ENCODE results near the gene TMEM74B.
"Not testable (repeated sequence)": the region's sequence is repeated elsewhere in the genome, so short reads cannot be mapped to it uniquely, and the experiment has no call there.

Gene TMEM74B

DNA sequence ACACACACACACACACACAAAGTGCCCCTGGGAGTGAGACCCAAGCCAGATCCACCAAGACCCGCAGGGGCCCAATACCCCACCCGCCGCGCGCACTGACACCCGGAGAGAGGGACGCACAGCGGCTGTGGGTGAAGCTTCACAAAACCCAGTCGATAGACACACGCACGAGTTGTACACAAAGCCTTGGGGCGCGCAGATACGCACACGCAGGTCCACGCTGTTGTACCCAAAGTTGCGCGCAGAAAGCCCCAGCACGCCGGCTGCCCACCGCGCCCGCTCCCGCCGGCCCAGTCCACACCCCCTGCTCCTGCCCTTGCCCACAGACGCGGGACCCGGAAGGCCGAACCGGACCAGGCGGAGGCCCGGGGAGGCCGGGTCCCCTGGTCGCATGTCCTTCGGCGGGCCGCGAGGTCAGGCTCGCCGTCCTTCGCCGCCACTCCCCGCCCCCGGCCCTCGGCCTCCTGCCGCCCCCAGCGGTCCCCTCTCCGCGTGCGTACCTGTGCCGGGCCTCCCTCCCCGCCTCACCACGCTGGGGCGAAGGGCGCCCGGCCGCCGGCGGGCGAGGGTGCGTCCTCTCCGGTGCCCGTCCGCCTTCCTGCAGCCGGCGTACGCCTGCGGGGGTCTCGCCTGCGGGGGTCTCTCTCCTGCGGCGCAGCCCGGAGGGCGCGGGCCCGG is at the start of gene TMEM74B:
TSS of gene TMEM74B (minus strand) at position 344 of the 678 bp plus-strand sequence. CDS start 1,180 bp downstream, outside the sequence.
- DNase-seq = no peak

DNA sequence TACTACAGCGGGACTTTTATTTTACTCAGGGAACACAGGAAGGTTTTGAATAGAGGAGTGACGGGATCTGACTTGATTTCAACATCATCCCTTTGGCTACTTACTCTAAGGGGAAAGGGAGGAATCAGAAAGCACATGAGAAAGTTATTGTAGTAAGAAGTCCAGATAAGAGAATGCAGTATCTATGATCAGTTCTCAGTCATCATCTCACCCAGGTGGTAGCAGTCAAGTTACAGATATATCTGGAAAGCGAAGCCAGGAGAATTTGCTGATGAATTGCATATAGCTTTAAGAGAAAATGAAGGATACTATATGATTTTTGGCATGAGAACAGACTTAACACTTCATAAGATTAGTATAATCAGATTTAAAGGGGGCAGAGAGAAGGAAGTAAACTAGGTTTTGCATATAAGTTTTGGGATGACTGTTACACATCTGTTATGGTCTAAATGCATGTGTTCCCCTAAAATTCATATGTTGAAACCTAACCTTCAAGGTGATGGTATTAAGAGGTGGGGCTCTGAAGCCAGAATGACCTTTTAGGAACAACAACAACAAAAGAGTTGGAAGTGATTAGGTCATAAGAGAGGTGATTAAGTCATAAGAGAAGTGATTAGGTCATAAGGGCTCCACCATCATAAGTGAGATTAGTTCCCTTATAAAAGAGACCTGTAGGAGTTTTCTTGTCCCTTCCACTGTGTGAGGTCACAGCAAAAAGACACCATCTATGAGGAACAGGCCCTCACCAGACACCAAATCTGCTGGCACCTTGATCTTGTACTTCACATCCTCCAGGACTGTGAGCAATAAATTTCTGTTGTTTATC is 47.7 kb upstream of the TMEM74B start:
- DNase-seq = no peak

- no peak for DNase-seq
These were observed 44.8 kb upstream of the TMEM74B start for GRCh38 chr20:1229541-1229940.

- DNase-seq = peak; percentile 84
These were observed 41.2 kb upstream of the TMEM74B start, which contains the start of gene RAD21L1 for GRCh38 chr20:1225783-1226654. Gene RAD21L1, plus strand, starts transcription at chr20:1226044. Its CDS starts 2,410 bp downstream, at chr20:1228454.

DNA sequence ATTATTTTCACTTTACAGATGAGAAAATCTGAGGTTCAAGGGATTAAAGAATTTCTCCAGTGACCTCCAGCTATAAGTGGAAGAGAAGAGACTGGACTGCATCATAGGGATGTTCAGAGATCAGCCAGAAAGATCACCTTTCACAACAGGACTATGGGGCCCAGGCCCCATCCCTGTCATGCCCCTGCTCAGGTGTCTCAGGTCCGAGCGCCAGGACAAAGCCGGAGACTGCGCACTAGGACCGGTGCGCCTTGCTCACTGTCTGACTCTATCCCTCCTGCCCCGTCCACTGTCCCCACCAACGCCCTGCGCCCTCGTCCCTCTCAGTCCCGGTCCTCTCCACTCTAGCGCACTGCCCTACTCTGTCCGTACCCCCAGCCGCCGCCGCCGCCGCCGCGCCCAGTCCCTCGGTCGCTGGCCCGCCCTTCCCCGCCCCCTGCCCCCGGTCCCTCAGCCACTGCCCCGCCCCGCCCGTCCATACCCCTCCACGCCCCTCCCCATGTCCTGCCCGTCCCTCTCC is 40.5 kb upstream of the TMEM74B start:
- no peak for DNase-seq

GRCh38 chr20:1224205-1224890 is 39.6 kb upstream of the TMEM74B start:
- DNase-seq = no peak

DNA sequence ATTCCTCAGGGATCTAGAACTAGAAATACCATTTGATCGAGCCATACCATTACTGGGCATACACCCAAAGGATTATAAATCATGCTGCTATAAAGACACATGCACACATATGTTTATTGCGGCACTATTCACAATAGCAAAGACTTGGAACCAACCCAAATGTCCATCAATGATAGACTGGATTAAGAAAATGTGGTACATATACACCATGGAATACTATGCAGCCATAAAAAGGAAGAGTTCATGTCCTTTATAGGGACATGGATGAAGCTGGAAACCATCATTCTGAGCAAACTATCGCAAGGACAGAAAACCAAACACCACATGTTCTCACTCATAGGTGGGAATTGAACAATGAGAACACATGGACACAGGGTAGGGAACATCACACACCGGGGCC is 38.0 kb upstream of the TMEM74B start:
- not testable (repeated sequence) for DNase-seq

DNA sequence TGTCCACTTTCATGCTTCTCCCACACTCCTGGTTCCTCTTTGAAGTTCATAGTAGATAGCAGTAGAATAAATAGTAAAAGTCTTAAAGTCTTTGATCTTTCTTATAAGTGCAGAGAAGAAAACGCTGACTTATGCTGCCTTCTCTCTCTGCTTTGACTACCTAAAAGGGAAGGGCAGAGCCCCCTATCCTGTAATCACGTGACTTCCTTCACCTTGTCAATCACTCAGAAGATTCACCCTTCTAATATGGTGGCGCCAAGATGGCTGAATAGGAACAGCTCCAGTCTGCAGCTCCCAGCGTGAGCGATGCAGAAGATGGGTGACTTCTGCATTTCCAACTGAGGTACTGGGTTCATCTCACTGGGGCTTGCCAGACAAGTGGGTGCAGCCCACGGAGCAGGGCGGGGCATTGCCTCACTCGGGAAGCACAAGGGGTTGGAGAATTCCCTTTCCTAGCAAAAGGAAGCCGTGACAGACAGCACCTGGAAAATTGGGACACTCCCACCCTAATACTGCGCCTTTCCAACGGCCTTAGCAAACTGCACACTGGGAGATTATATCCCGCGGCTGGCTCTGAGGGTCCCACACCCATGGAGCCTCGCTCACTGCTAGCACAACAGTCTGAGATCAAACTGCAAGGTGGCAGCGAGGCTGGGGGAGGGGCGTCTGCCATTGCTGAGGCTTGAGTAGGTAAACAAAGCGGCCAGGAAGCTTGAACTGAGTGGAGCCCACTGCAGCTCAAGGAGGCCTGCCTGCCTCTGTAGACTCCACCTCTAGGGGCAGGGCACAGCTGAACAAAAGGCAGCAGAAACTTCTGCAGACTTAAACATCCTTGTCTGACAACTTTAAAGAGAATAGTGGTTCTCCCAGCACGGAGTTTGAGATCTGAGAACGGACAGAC is 32.0 kb upstream of the TMEM74B start:
- not testable (repeated sequence) for DNase-seq

DNA sequence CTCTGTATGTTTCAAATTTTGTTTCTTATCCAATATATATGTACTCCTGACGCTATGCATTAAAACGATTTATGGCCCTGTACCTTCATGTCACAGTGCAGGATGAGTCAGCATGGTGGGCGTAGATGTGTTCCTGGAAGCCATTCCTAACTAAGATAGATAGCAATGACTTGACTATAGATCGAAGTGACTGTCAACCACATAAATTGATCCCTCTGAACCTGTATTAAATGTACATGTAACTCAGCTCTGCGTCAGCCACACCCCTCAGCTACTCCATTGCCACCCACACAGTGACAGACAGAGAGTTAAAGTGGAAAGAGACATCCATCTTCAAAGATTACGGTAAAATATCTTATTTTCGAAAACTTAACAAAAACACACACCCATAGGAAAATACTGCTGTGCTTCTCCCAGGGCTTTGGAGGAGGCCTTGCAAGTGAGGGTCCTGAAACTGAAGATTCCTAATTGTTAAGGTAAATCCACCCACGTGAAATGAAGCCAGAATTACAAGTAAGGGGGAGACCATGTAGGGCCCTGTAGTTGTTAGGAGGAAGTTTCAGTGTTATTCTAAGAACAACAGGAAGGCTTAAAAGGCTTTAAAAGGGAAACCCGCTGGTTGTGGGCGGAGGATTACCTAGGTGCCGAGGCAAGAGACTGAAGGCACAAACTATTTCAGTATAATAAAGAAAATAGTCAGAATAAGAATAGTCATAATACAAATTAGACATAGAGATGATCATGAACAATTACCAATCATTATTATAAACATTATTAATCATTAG is 30.8 kb upstream of the TMEM74B start:
- DNase-seq = no peak

DNA sequence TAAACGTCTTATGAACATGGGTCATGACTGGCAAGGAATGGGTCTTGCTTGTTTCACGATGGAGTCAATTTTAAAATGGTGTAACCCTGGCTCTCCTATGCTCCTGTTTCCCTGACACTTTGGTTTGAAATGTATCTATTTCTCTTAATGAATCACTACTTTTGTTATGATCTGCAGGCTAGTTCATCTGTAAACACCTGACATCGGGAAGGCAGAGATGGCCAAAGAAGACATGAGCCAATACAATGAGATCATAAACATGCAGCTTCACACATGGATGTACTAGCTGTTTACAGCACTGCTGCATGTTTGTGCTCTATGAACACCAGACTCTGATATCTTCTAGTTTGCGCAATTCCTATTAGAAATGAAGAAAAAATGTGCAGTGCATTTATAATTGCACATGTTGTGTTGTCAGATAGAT is 30.1 kb upstream of the TMEM74B start:
- DNase-seq = no peak

GRCh38 chr20:1212607-1213396 is 28.0 kb upstream of the TMEM74B start:
- DNase-seq = peak; percentile 76

- DNase-seq = no peak
These were observed 27.2 kb upstream of the TMEM74B start for GRCh38 chr20:1212023-1212422.

- DNase-seq = no peak
These were observed 25.7 kb upstream of the TMEM74B start for GRCh38 chr20:1210501-1210900.

- no peak for DNase-seq
These were observed 24.9 kb upstream of the TMEM74B start for GRCh38 chr20:1209447-1210387.

GRCh38 chr20:1207293-1207878 is 22.6 kb upstream of the TMEM74B start:
- DNase-seq = no peak

- no peak for DNase-seq
These were observed 21.8 kb upstream of the TMEM74B start for GRCh38 chr20:1206366-1207148.

DNA sequence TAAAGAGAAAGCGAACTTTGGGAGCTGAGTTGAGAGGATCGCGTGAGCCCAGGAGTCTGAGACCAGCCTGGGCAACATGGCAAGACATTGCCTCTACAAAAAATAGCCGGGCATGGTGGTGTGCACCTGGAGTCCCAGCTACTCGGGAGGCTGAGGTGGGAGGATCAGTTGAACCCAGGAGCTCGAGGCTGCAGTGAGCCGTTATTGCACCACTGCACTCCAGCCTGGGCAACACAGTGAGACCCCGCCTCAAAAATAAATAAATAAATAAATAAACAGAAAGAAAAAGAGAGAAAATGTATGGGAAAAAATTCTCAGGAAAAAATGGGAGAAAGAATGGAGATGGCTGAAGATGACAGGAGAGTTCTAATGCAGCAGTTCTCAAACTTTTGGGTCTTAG is 21.0 kb upstream of the TMEM74B start:
- no peak for DNase-seq
